AG04450 (cell line): ENCODE data around the gene CFAP46. TPM values are rescaled to one million over a fixed set of nuclear protein-coding genes. Genes with fewer than 3 reads are reported as not detected.

Experiments
- CTCF ChIA-PET: fragments of 300-600, 350-600 bp; formaldehyde crosslinking; extraction: SDS; loops from one replicate; lab custom pipeline; 2022; ENCODE audit warnings: antibody characterized with exemption, inconsistent platforms; lab: Charles Lee
- POLR2A ChIA-PET: fragments of 350-600 bp; formaldehyde crosslinking; extraction: SDS; loops from one replicate; lab custom pipeline; 2021; ENCODE audit warnings: antibody characterized with exemption, inconsistent platforms; lab: Yijun Ruan, JAX
- DNase-seq: peaks from one replicate; pipeline ENCODE4 v3.0.0-alpha.2; 2011; ENCODE audit warnings: low read depth, low spot score
- H3K27ac ChIP-seq: one replicate; pipeline ENCODE4 v1.5.1; 2012; ENCODE audit warnings: low read depth, low read length, control low read depth
- H3K27me3 ChIP-seq: one replicate; pipeline ENCODE4 v1.6.0; 2012; ENCODE audit warnings: low read length; ENCODE audit not compliant: control insufficient read depth, insufficient read depth
- H3K4me3 ChIP-seq: 2 replicates; pipeline ENCODE4 v1.5.1; 2011; ENCODE audit warnings: mild to moderate bottlenecking, low read depth, low read length, control low read depth
- H3K9me3 ChIP-seq: 2 replicates; pipeline ENCODE4 v1.5.1; 2012; ENCODE audit warnings: low read length; ENCODE audit not compliant: control insufficient read depth, insufficient read depth
- polyA plus RNA-seq: library from polyadenylated mRNA; depleted of rRNA; stranded (reverse); fragments of >200 nt; gene quantifications from 2 replicates; pipeline ENCODE4 v1.2.3, GENCODE V29; 2011
- TF ChIP-seq, protein P1 (sequence below): IDR thresholded peaks from 2 replicates; pipeline ENCODE4 v1.5.1; 2011; ENCODE audit warnings: low read depth, low read length, control low read depth, inconsistent platforms

CFAP46 gene
- polyA plus RNA-seq, 1 experiment: 2.7 TPM

DNA sequence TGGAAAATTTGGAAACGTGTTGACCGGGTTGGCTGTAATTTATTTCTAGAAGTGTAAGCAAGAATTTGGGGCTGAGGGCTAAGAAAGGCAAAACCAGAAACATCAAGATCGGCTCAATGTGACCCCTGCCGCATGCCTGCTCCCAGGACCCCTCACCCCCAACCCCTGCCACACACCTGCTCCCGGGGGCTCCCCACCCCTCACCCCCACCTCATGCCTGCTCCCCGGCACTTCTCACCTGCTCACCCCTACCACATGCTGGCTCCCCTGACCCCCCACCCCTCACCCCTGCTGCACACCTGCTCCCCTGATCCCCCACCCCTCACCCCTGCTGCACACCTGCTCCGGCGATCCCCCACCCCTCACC is 19.0 kb upstream of the CFAP46 start:
- Histone ChIP-seq H3K4me3 (no peak overlapping the region), H3K27ac (no peak overlapping the region), H3K27me3 (peaks cover 2% of the 10 kb centered on the region), H3K9me3 (peaks cover 3% of the 10 kb centered on the region; the same call in 1 of the 2 replicates)
- TF ChIP-seq, protein P1, sequence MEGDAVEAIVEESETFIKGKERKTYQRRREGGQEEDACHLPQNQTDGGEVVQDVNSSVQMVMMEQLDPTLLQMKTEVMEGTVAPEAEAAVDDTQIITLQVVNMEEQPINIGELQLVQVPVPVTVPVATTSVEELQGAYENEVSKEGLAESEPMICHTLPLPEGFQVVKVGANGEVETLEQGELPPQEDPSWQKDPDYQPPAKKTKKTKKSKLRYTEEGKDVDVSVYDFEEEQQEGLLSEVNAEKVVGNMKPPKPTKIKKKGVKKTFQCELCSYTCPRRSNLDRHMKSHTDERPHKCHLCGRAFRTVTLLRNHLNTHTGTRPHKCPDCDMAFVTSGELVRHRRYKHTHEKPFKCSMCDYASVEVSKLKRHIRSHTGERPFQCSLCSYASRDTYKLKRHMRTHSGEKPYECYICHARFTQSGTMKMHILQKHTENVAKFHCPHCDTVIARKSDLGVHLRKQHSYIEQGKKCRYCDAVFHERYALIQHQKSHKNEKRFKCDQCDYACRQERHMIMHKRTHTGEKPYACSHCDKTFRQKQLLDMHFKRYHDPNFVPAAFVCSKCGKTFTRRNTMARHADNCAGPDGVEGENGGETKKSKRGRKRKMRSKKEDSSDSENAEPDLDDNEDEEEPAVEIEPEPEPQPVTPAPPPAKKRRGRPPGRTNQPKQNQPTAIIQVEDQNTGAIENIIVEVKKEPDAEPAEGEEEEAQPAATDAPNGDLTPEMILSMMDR: no peak
- no peak for DNase-seq
- ChIA-PET POLR2A (no interaction called here), CTCF (interaction anchor here (0.8 to 1.4 kb wide), 2 partner anchors 58 to 368 kb away, joined by 3 to 6 read pairs; no protein-coding TSS in a partner anchor)

DNA sequence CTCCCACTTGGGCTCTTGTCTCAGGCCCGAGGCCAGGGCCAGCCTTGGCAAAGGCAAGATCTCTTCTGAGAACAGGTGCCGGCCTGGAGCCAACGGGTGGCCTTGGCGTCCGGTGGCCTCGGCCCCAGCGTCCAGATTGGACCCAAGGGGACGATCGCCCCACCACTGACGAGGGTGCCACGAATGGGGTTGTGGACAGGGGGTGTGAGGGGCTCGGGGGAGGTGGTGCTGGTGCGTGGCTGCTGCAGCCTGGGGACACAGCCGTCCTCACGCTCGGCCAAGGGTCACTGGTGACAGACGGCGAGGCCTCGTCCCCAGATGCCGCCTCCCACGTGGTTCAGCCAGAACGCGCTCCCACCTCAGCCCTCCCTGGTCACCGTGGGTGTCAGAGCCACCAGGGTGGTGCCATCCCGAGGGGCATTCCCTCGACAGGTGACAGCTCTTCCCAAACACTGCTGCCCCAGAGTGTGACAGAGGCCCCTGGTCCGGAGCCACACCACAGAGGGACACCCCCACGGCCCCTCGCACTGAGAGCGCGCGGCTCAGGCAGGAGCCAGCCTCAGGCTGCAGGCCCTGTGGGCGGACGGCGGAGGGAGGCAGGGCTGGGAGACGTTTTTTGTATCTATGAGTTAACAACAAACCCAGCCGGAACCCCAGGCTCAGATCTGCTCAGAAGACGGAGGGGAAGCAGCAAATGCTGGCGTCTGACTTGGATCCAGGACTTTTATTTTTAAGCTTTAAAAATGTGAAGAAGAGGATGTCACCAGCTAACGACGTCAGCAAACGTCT is 18.5 kb upstream of the CFAP46 start:
- H3K27ac ChIP-seq: no peak overlapping the region
- TF ChIP-seq, protein P1: no peak
- peaks cover 2% of the 10 kb centered on the region for H3K27me3 ChIP-seq
- peaks cover 3% of the 10 kb centered on the region; the same call in 1 of the 2 replicates for H3K9me3 ChIP-seq
- CTCF ChIA-PET: interaction anchor here (0.8 to 1.4 kb wide), 2 partner anchors 57 to 369 kb away, joined by 3 to 6 read pairs; no protein-coding TSS in a partner anchor
- no peak overlapping the region for H3K4me3 ChIP-seq
- POLR2A ChIA-PET: no interaction called here
- DNase-seq: no peak

DNA sequence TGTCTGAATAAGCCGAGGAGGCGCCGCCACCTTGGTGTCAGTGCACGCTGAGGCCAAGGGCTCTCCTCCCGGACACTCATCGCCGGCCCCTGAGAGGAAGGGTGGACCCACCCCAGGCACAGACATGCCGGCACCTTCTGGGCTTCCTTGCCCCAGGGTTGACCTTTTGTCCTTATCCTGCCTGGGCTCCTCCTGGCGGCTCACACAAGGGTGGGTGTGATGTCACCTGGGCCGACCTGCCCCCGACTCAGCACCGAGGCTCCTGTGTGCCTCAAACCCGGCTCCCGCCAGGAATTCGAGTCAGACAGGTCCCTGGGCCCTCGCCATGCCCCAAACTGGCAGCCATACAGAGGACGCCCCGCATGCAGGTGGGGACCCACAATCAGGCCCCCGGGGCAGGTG is 17.7 kb upstream of the CFAP46 start:
- Histone ChIP-seq H3K9me3 (peaks cover 3% of the 10 kb centered on the region; the same call in 1 of the 2 replicates), H3K27me3 (peaks cover 2% of the 10 kb centered on the region), H3K4me3 (no peak overlapping the region), H3K27ac (no peak overlapping the region)
- TF ChIP-seq, protein P1: no peak
- CTCF ChIA-PET: no interaction called here
- no peak for DNase-seq
- POLR2A ChIA-PET: no interaction called here

DNA sequence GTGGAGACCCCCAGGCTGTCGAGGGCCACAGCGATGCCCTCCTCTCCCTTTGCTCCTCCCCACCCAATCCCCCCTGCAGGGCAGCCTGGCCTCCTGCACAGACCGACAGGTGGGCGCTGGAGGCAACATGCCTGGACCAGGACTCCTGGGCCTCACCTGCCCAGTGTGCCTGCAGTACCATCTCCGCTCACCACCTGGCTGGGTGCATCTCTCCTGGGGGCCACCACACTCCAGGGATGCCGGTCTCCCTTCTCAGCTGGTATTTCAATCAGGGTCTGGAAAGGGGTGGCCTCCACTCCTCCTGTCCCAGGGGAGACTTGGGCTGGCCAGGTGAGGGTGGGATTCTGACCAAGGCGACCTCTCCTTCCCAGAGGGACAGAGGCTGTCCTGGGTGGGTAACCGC is 17.2 kb upstream of the CFAP46 start:
- DNase-seq: no peak
- ChIA-PET CTCF (no interaction called here), POLR2A (no interaction called here)
- H3K27me3 ChIP-seq: peaks cover 5% of the 10 kb centered on the region
- TF ChIP-seq, protein P1: no peak
- no peak overlapping the region for H3K4me3 ChIP-seq
- peaks cover 3% of the 10 kb centered on the region; the same call in 1 of the 2 replicates for H3K9me3 ChIP-seq
- H3K27ac ChIP-seq: no peak overlapping the region
